SK-N-SH (cell line): ENCODE results near the gene ASXL2. TPM values are rescaled to one million over a fixed set of nuclear protein-coding genes. Genes with fewer than 3 reads are reported as not detected.

Experiments
- CTCF ChIA-PET: fragments of 300-600, 350-600 bp; formaldehyde crosslinking; extraction: SDS; loops from one replicate; lab custom pipeline; 2021; lab: Yijun Ruan, JAX
- POLR2A ChIA-PET: fragments of 350-600 bp; sonication (Branson Sonifier 250); formaldehyde crosslinking; extraction: SDS; loops from one replicate; lab custom pipeline; 2020; ENCODE audit warnings: antibody characterized with exemption, inconsistent platforms; lab: Yijun Ruan, JAX
- DNase-seq: peaks from one replicate; pipeline ENCODE4 v3.0.0; 2012
- H2AFZ ChIP-seq: fragments of 200-600 bp; sonication (generic); 2 replicates; pipeline ENCODE4 v1.8.1; 2016; ENCODE audit warnings: antibody characterized with exemption, mild to moderate bottlenecking, low read depth
- H3F3A ChIP-seq: fragments of 200-600 bp; sonication (generic); replicated peaks from 2 replicates; pipeline ENCODE3; 2016; ENCODE audit warnings: antibody characterized with exemption, mild to moderate bottlenecking; ENCODE audit not compliant: insufficient read depth
- H3K27ac ChIP-seq, 2 experiments: fragments of 200-500 bp in 1 of 2; fragments of 200-600 bp in 1 of 2; sonication (Bioruptor generic) in 1 of 2; sonication (generic), shearing (Covaris generic) in 1 of 2; 2 replicates each; pipeline versions ENCODE4 v1.5.1 to v1.6.1; 2014 to 2016; ENCODE audit warnings: low read depth in 2 of 2, inconsistent platforms in 1 of 2, low read length in 1 of 2, mild to moderate bottlenecking in 1 of 2, mixed read lengths in 1 of 2
- H3K27me3 ChIP-seq: fragments of 200-600 bp; sonication (generic), shearing (Covaris generic); 2 replicates; pipeline ENCODE4 v1.6.1; 2016; ENCODE audit warnings: mixed run types; ENCODE audit not compliant: insufficient read depth
- H3K36me3 ChIP-seq, 2 experiments: fragments of 200-500 bp in 1 of 2; fragments of 200-600 bp in 1 of 2; sonication (Bioruptor generic) in 1 of 2; sonication (generic) in 1 of 2; replicated peaks in 1 of 2; 2 replicates each; pipeline versions ENCODE3 to v1.5.1; 2014 to 2016; ENCODE audit warnings: low read length in 1 of 2, mild to moderate bottlenecking in 1 of 2; ENCODE audit not compliant: insufficient read depth in 2 of 2, control insufficient read depth in 1 of 2
- H3K4me1 ChIP-seq, 2 experiments: fragments of 200-500 bp in 1 of 2; fragments of 200-600 bp in 1 of 2; sonication (Bioruptor generic) in 1 of 2; sonication (generic), shearing (Covaris generic) in 1 of 2; 2 replicates each; pipeline versions ENCODE4 v1.5.1 to v1.6.1; 2014 to 2016; ENCODE audit warnings: low read depth in 1 of 2, low read length in 1 of 2, mixed run types in 1 of 2; ENCODE audit not compliant: insufficient read depth in 2 of 2, control insufficient read depth in 1 of 2
- H3K4me2 ChIP-seq: fragments of 200-600 bp; sonication (generic), shearing (Covaris generic); 2 replicates; pipeline ENCODE4 v1.6.1; 2017; ENCODE audit warnings: mixed run types
- H3K4me3 ChIP-seq, 2 experiments: fragments of 200-500 bp in 1 of 2; fragments of 200-600 bp in 1 of 2; sonication (Bioruptor generic) in 1 of 2; sonication (generic), shearing (Covaris generic) in 1 of 2; 2 replicates each; pipeline versions ENCODE4 v1.5.1 to v1.8.1; 2014 to 2016; ENCODE audit warnings: low read depth in 2 of 2, inconsistent platforms in 1 of 2, low read length in 1 of 2, mild to moderate bottlenecking in 1 of 2, mixed read lengths in 1 of 2, moderate library complexity in 1 of 2
- H3K79me2 ChIP-seq: fragments of 200-600 bp; sonication (generic); 2 replicates; pipeline ENCODE4 v1.8.1; 2017; ENCODE audit warnings: mild to moderate bottlenecking; ENCODE audit not compliant: insufficient read depth
- H3K9ac ChIP-seq: fragments of 200-600 bp; sonication (generic); 2 replicates; pipeline ENCODE4 v1.6.1; 2017; ENCODE audit warnings: mixed run types
- H3K9me2 ChIP-seq: fragments of 200-600 bp; sonication (generic); 2 replicates; pipeline ENCODE4 v1.6.1; 2017; ENCODE audit warnings: mixed run types
- H3K9me3 ChIP-seq: fragments of 200-600 bp; sonication (generic); 2 replicates; pipeline ENCODE4 v1.6.1; 2017; ENCODE audit warnings: mixed run types, mild to moderate bottlenecking, moderate library complexity
- H4K20me1 ChIP-seq: fragments of 200-600 bp; sonication (generic); 2 replicates; pipeline ENCODE4 v1.6.1; 2017; ENCODE audit warnings: mild to moderate bottlenecking, mixed run types; ENCODE audit not compliant: insufficient read depth
- EP300 ChIP-seq, 2 experiments: IDR thresholded peaks; 2 replicates each; pipeline versions ENCODE4 v1.4.0 to v1.6.1; 2012; ENCODE audit warnings: borderline replicate concordance in 1 of 2, low read depth in 1 of 2, low read length in 1 of 2
- FOSL2 ChIP-seq: IDR thresholded peaks from 2 replicates; pipeline ENCODE4 v1.4.0; 2012; ENCODE audit warnings: low read depth, mild to moderate bottlenecking, moderate library complexity, borderline replicate concordance
- FOXM1 ChIP-seq: IDR thresholded peaks from 2 replicates; pipeline ENCODE4 v1.4.0; 2012; ENCODE audit warnings: low read depth, mild to moderate bottlenecking
- MXI1 ChIP-seq: IDR thresholded peaks from 2 replicates; pipeline ENCODE4 v1.6.1; 2012; ENCODE audit warnings: mild to moderate bottlenecking, low read depth, low read length, improper control_type of control experiment
- POLR2AphosphoS5 ChIP-seq: IDR thresholded peaks from 2 replicates; pipeline ENCODE4 v1.6.1; 2012; ENCODE audit warnings: low read depth, low read length
- RAD21 ChIP-seq: IDR thresholded peaks from 2 replicates; pipeline ENCODE4 v1.6.1; 2012; ENCODE audit warnings: mild to moderate bottlenecking, low read length
- RCOR1 ChIP-seq: fragments of 150-350 bp; IDR thresholded peaks from 2 replicates; pipeline ENCODE4 v1.6.1; 2017; ENCODE audit warnings: antibody characterized with exemption, low read length
- RFX5 ChIP-seq: IDR thresholded peaks from 2 replicates; pipeline ENCODE4 v1.6.1; 2012; ENCODE audit warnings: mild to moderate bottlenecking, improper control_type of control experiment, low read length
- SIN3A ChIP-seq: IDR thresholded peaks from 2 replicates; pipeline ENCODE4 v1.6.1; 2012; ENCODE audit warnings: low read depth, mild to moderate bottlenecking, low read length, moderate library complexity, borderline replicate concordance
- SMC3 ChIP-seq: IDR thresholded peaks from 2 replicates; pipeline ENCODE4 v1.6.1; 2012; ENCODE audit warnings: low read depth, low read length, improper control_type of control experiment
- TEAD4 ChIP-seq: IDR thresholded peaks from 2 replicates; pipeline ENCODE4 v1.4.0; 2012; ENCODE audit warnings: mild to moderate bottlenecking, borderline replicate concordance; ENCODE audit not compliant: insufficient read depth
- YY1 ChIP-seq: IDR thresholded peaks from 2 replicates; pipeline ENCODE4 v1.4.0; 2012; ENCODE audit warnings: low read depth, mild to moderate bottlenecking
- WGBS: methylation state at CpG from one replicate; pipeline ENCODE4 v1.1.6; 2017; ENCODE audit warnings: low lambda C conversion rate; 5-methylcytosine and 5-hydroxymethylcytosine counted together
- polyA plus RNA-seq, 3 experiments: library from polyadenylated mRNA; depleted of rRNA; stranded (reverse); fragments of >200 nt; gene quantifications; 2 replicates each; pipeline ENCODE4 v1.2.3, GENCODE V29; 2012
- TF ChIP-seq, protein P1 (sequence below): IDR thresholded peaks from 2 replicates; pipeline ENCODE4; 2012
- TF ChIP-seq, protein P2 (sequence below): fragments of 150-350 bp; IDR thresholded peaks from 2 replicates; pipeline ENCODE4 v1.6.1; 2016; ENCODE audit warnings: mild to moderate bottlenecking, low read depth, low read length
- TF ChIP-seq, protein P3 (sequence below): IDR thresholded peaks from 2 replicates; pipeline ENCODE4 v1.6.1; 2012; ENCODE audit warnings: mild to moderate bottlenecking, low read depth, low read length, moderate library complexity
- TF ChIP-seq, protein P4 (sequence below): fragments of 200-600 bp; sonication (generic); IDR thresholded peaks from 2 replicates; pipeline ENCODE4 v1.6.1; 2017; ENCODE audit warnings: antibody characterized with exemption, mild to moderate bottlenecking, moderate library complexity

Gene ASXL2
- polyA plus RNA-seq, 1 of the 3 experiments (the other 2 are of a cell fraction) = 4.8 TPM

DNA sequence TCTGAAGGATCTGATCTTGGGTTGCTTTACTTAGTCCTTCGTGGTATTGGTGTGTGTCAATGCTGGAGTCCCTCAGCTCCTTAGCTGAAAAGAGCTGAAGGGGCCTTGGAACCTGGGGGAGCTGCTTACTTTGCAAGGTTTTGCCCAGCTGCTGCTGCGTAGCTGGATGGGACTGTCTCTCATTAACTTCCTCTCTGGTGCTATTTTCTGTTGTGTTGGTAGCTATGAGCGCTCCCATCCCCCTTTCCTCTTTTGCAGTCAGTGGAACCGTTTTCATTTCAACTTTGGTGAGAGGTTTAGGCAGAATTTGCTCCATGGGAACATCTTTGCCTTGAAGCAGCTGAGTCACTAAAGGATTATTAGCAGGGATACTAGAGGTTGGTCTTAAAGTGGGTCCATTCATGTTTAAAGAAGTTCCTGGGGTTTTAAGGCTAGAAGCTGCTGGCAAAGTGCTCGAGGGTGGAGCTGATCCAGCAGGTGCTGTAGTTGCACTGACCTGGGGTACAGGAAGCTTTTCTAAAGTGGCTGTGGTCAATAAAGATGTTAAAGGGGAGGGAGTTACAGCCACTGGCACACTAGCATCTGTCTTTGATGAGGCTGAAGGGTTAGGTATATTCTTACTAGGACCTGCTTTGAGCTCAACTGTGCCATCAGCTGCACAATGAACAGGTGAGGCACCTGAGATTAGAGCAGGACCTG lies 135.0 kb downstream of the ASXL2 start (continued):
- TF ChIP-seq EP300 (IDR thresholded peaks at IDR 0.05; ENCODE audit: borderline replicate concordance in 1 of 2, low read depth in 1 of 2, low read length in 1 of 2) = no peak
- TF ChIP-seq, protein P1, sequence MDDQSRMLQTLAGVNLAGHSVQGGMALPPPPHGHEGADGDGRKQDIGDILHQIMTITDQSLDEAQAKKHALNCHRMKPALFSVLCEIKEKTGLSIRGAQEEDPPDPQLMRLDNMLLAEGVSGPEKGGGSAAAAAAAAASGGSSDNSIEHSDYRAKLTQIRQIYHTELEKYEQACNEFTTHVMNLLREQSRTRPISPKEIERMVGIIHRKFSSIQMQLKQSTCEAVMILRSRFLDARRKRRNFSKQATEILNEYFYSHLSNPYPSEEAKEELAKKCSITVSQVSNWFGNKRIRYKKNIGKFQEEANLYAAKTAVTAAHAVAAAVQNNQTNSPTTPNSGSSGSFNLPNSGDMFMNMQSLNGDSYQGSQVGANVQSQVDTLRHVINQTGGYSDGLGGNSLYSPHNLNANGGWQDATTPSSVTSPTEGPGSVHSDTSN = no peak
- no peak for TF ChIP-seq FOXM1

DNA sequence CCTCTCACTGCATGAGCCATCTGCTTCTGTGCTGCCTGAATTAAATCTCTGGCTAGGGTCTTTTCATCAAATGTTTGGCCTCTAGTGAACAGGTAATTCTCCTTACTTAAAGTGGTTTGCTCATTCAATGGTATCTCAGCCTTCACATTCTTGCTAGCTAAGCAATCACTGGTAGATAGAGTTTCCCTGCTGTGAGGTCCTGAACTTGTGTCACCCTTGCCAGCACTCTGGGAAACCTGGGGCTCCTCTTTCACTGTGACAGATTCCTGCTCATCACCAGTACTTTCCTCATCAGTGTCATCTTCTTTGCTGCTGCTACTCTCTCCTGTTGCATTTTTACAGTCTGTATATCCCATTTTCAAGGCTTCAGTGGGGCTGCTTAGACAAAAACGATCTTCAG lies 135.8 kb downstream of the ASXL2 start:
- H3K9me2 ChIP-seq = no peaks in the 10 kb centered on the region
- POLR2A ChIA-PET = interaction anchor here (0.5 kb wide), 1 partner anchor 156 kb away, joined by 3 read pairs; no protein-coding TSS in a partner anchor
- TF ChIP-seq SMC3 (no peak), YY1 (no peak), MXI1 (no peak), TEAD4 (no peak), EP300 (IDR thresholded peaks at IDR 0.05; ENCODE audit: borderline replicate concordance in 1 of 2, low read depth in 1 of 2, low read length in 1 of 2) (no peak)
- TF ChIP-seq, all 33 proteins: peak for 0
- Histone ChIP-seq H3K4me3 (no peak overlapping the region), H3K27ac (no peak overlapping the region; a peak in 1 of 4 replicates), H3K9me3 (no peaks in the 10 kb centered on the region), H3K4me2 (no peak overlapping the region), H3K79me2 (no peaks in the 10 kb centered on the region), H2AFZ (no peak overlapping the region), H3K27me3 (no peaks in the 10 kb centered on the region), H3K36me3 (peaks cover 42 to 76% of the 10 kb centered on the region in 2 experiments), H3K9ac (no peak overlapping the region), H3K4me1 (no peaks in the 10 kb centered on the region; a peak in 1 of 4 replicates), H4K20me1 (no peaks in the 10 kb centered on the region), H3F3A (no peaks in the 10 kb centered on the region)
- CTCF ChIA-PET = interaction anchor here (1.0 to 2.5 kb wide), 3 partner anchors 16 to 135 kb away, joined by 3 to 6 read pairs (median 4); no protein-coding TSS in a partner anchor
- no peak for DNase-seq
- 88% methylated on average over 1 of the region's 1 CpG for WGBS

DNA sequence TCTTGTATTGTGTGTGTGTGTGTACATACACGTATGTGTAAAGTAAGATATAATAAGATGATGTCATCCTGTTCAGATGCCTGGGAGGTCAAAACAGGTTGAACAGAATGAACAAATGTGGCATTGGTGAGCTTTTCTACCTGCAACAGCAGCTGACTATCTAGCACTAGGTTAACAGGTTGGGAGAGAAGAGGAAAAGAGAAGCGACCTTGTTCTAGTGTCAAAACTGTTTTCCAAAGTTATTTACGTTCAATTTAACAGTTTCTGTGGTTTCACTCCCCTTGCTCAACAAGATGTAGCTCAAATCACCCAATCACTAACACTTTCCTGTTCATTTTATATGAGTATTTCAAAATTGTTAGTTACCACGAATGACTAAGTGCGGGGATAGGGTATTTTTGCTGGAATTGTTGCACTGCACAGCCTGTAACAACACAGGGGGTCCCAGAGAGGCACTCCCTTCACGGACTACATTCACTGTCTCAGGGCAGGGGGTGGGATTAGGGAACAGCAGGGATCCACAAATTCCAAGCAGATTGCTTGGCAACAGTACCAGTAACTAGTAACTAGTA lies 137.4 kb downstream of the ASXL2 start:
- Histone ChIP-seq H3K9ac (no peak overlapping the region), H3K9me3 (no peaks in the 10 kb centered on the region), H3K4me3 (no peak overlapping the region), H3K4me2 (no peak overlapping the region), H2AFZ (no peak overlapping the region), H3K9me2 (no peaks in the 10 kb centered on the region), H3K27me3 (no peaks in the 10 kb centered on the region), H3K4me1 (no peaks in the 10 kb centered on the region; a peak in 1 of 4 replicates), H4K20me1 (no peaks in the 10 kb centered on the region), H3F3A (no peaks in the 10 kb centered on the region), H3K79me2 (no peaks in the 10 kb centered on the region), H3K27ac (no peak overlapping the region), H3K36me3 (peaks cover 31 to 67% of the 10 kb centered on the region in 2 experiments)
- 97% methylated on average over 6 of the region's 6 CpGs for WGBS
- ChIA-PET CTCF (interaction anchor here (2.5 kb wide), 1 partner anchor 41 kb away, joined by 6 read pairs; no protein-coding TSS in a partner anchor), POLR2A (no interaction called here)
- no peak for DNase-seq
- TF ChIP-seq RCOR1 (no peak), POLR2AphosphoS5 (no peak), FOSL2 (no peak), RFX5 (no peak), YY1 (no peak), SIN3A (no peak), RAD21 (no peak)
- TF ChIP-seq, protein P2, sequence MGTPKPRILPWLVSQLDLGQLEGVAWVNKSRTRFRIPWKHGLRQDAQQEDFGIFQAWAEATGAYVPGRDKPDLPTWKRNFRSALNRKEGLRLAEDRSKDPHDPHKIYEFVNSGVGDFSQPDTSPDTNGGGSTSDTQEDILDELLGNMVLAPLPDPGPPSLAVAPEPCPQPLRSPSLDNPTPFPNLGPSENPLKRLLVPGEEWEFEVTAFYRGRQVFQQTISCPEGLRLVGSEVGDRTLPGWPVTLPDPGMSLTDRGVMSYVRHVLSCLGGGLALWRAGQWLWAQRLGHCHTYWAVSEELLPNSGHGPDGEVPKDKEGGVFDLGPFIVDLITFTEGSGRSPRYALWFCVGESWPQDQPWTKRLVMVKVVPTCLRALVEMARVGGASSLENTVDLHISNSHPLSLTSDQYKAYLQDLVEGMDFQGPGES = no peak
- TF ChIP-seq, protein P3, sequence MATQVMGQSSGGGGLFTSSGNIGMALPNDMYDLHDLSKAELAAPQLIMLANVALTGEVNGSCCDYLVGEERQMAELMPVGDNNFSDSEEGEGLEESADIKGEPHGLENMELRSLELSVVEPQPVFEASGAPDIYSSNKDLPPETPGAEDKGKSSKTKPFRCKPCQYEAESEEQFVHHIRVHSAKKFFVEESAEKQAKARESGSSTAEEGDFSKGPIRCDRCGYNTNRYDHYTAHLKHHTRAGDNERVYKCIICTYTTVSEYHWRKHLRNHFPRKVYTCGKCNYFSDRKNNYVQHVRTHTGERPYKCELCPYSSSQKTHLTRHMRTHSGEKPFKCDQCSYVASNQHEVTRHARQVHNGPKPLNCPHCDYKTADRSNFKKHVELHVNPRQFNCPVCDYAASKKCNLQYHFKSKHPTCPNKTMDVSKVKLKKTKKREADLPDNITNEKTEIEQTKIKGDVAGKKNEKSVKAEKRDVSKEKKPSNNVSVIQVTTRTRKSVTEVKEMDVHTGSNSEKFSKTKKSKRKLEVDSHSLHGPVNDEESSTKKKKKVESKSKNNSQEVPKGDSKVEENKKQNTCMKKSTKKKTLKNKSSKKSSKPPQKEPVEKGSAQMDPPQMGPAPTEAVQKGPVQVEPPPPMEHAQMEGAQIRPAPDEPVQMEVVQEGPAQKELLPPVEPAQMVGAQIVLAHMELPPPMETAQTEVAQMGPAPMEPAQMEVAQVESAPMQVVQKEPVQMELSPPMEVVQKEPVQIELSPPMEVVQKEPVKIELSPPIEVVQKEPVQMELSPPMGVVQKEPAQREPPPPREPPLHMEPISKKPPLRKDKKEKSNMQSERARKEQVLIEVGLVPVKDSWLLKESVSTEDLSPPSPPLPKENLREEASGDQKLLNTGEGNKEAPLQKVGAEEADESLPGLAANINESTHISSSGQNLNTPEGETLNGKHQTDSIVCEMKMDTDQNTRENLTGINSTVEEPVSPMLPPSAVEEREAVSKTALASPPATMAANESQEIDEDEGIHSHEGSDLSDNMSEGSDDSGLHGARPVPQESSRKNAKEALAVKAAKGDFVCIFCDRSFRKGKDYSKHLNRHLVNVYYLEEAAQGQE = no peak
- TF ChIP-seq, protein P4, sequence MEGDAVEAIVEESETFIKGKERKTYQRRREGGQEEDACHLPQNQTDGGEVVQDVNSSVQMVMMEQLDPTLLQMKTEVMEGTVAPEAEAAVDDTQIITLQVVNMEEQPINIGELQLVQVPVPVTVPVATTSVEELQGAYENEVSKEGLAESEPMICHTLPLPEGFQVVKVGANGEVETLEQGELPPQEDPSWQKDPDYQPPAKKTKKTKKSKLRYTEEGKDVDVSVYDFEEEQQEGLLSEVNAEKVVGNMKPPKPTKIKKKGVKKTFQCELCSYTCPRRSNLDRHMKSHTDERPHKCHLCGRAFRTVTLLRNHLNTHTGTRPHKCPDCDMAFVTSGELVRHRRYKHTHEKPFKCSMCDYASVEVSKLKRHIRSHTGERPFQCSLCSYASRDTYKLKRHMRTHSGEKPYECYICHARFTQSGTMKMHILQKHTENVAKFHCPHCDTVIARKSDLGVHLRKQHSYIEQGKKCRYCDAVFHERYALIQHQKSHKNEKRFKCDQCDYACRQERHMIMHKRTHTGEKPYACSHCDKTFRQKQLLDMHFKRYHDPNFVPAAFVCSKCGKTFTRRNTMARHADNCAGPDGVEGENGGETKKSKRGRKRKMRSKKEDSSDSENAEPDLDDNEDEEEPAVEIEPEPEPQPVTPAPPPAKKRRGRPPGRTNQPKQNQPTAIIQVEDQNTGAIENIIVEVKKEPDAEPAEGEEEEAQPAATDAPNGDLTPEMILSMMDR = no peak
